ENCODE measurements around the gene TOLLIP. TPM values are rescaled to one million over a fixed set of nuclear protein-coding genes. Genes with fewer than 3 reads are reported as not detected.

Gene TOLLIP
- total and polyA plus RNA-seq, 9 of the 15 experiments (the other 6 are each of a cell fraction or from before 2014, with no cell fraction given): 0.23 to 22.8 (median 7.1) TPM

DNA sequence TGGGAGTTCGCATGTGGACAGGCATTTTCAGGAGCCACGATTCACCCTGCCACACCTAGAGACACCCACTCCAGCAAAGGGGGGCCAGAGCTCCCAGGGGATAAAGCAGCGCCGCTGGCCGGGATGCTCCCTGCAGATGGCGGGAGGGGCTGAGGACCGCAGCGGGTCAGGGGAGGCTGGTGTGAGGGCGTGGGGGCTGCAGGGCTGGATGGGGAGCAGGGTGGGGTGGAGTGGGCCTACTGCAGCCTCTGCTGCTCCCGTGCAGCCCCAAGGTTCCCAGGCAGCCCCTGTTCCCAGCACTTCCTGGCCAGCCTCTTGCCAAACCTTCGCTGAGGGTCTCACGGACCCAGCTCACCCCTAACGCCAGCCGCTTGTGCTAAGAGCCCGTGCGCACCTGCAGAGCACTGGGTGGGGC, 73.5 kb downstream of the TOLLIP start (continued):
- TF ChIP-seq KAT2B (IDR thresholded peaks at IDR 0.05; ENCODE audit: low read depth, low read length) (no peak), HMG20A (CRISPR knock-in tag; conservative IDR thresholded peaks at IDR 0.05) (no peak), HLTF (IDR thresholded peaks at IDR 0.05) (no peak)
- TF ChIP-seq, protein P1, sequence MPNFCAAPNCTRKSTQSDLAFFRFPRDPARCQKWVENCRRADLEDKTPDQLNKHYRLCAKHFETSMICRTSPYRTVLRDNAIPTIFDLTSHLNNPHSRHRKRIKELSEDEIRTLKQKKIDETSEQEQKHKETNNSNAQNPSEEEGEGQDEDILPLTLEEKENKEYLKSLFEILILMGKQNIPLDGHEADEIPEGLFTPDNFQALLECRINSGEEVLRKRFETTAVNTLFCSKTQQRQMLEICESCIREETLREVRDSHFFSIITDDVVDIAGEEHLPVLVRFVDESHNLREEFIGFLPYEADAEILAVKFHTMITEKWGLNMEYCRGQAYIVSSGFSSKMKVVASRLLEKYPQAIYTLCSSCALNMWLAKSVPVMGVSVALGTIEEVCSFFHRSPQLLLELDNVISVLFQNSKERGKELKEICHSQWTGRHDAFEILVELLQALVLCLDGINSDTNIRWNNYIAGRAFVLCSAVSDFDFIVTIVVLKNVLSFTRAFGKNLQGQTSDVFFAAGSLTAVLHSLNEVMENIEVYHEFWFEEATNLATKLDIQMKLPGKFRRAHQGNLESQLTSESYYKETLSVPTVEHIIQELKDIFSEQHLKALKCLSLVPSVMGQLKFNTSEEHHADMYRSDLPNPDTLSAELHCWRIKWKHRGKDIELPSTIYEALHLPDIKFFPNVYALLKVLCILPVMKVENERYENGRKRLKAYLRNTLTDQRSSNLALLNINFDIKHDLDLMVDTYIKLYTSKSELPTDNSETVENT (CRISPR knock-in tag; IDR thresholded peaks at IDR 0.05): no peak
- TF ChIP-seq, protein P2, sequence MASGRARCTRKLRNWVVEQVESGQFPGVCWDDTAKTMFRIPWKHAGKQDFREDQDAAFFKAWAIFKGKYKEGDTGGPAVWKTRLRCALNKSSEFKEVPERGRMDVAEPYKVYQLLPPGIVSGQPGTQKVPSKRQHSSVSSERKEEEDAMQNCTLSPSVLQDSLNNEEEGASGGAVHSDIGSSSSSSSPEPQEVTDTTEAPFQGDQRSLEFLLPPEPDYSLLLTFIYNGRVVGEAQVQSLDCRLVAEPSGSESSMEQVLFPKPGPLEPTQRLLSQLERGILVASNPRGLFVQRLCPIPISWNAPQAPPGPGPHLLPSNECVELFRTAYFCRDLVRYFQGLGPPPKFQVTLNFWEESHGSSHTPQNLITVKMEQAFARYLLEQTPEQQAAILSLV (tag; IDR thresholded peaks at IDR 0.05): no peak

DNA sequence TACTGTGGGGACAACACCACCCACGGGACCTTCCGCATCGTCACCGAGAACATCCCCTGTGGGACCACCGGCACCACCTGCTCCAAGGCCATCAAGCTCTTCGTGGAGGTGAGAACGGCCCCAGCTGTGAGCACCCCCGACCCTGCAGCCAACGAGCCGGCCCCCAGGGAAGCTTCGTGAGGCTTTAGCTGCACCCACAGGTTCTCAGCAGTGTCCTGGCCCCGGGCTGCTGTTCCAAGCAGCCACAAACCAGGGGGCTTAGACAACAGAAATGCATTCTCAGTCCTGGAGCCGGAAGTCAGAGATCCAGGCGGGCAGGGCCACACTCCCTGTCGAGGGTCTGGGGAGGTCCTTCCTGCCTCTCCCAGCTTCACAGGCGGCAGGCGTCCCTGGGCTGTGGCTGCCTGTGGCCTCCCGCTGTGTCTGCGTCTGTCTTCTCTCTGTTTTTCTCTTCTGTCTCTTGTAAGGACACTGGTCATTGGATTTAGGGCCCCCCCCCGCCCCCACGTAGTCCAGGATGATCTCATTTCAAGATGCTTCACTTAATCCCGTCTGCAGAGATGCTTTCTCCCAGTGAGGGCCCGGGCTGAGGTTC, 74.0 kb downstream of the TOLLIP start:
- intact Hi-C loops (cut with micrococcal nuclease): no loop called here
- no peak for DNase-seq (ENCODE audit: extremely low read depth in 1 of 4, low spot score in 3 of 4)
- CTCF ChIA-PET (ENCODE audit: low intra/inter-chr PET ratio): no interaction called here

More for the DNA sequence above, 74.0 kb downstream of the TOLLIP start:
- no peaks in the 10 kb centered on the region for H3K9me1 ChIP-seq (ENCODE audit: control insufficient read depth, insufficient read depth, low read length)
- no peaks in the 10 kb centered on the region for H3K9me3 ChIP-seq (replicated peaks; ENCODE audit: control insufficient read depth, insufficient read depth, low read depth, low read length)
- no peak overlapping the region for H3K9ac ChIP-seq (ENCODE audit: insufficient read depth in 1 of 2, low read depth in 2 of 2, low read length in 2 of 2)
- no peaks in the 10 kb centered on the region for H3K36me3 ChIP-seq (ENCODE audit: control insufficient read depth, insufficient read depth, low read length)
- 2% methylated on average over 21 of the region's 23 CpGs for WGBS (ENCODE audit: insufficient coverage, low coverage, missing lambda C conversion rate)
- H3K27me3 ChIP-seq (ENCODE audit: control insufficient read depth in 2 of 2, insufficient read depth in 2 of 2, low read length in 2 of 2): peaks cover 0 to 60% of the 10 kb centered on the region in 2 experiments; a peak in 2 of 5 replicates
- H3K4me2 ChIP-seq (ENCODE audit: insufficient read depth, low read length): no peak overlapping the region
- no peak overlapping the region for H3K4me3 ChIP-seq
- TF ChIP-seq PRMT5 (CRISPR knock-in tag; IDR thresholded peaks at IDR 0.05): no peak
- TF ChIP-seq TEAD2 (tag; IDR thresholded peaks at IDR 0.05): no peak
- no peak for TF ChIP-seq ZNF79 (CRISPR knock-in tag; IDR thresholded peaks at IDR 0.05; ENCODE audit: low read depth)
- TF ChIP-seq SIN3A (IDR thresholded peaks at IDR 0.05; ENCODE audit: borderline replicate concordance in 2 of 2, control insufficient read depth in 1 of 2, low read depth in 2 of 2, low read length in 2 of 2): no peak
- TF ChIP-seq, protein P3, sequence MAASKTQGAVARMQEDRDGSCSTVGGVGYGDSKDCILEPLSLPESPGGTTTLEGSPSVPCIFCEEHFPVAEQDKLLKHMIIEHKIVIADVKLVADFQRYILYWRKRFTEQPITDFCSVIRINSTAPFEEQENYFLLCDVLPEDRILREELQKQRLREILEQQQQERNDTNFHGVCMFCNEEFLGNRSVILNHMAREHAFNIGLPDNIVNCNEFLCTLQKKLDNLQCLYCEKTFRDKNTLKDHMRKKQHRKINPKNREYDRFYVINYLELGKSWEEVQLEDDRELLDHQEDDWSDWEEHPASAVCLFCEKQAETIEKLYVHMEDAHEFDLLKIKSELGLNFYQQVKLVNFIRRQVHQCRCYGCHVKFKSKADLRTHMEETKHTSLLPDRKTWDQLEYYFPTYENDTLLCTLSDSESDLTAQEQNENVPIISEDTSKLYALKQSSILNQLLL (CRISPR knock-in tag; IDR thresholded peaks at IDR 0.05; ENCODE audit: borderline replicate concordance): no peak
- TF ChIP-seq GABPB1 (CRISPR knock-in tag; IDR thresholded peaks at IDR 0.05): no peak
- TF ChIP-seq, protein P4, sequence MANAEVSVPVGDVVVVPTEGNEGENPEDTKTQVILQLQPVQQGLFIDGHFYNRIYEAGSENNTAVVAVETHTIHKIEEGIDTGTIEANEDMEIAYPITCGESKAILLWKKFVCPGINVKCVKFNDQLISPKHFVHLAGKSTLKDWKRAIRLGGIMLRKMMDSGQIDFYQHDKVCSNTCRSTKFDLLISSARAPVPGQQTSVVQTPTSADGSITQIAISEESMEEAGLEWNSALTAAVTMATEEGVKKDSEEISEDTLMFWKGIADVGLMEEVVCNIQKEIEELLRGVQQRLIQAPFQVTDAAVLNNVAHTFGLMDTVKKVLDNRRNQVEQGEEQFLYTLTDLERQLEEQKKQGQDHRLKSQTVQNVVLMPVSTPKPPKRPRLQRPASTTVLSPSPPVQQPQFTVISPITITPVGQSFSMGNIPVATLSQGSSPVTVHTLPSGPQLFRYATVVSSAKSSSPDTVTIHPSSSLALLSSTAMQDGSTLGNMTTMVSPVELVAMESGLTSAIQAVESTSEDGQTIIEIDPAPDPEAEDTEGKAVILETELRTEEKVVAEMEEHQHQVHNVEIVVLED (CRISPR knock-in tag; IDR thresholded peaks at IDR 0.05): no peak
- TF ChIP-seq, protein P5, sequence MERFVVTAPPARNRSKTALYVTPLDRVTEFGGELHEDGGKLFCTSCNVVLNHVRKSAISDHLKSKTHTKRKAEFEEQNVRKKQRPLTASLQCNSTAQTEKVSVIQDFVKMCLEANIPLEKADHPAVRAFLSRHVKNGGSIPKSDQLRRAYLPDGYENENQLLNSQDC (CRISPR knock-in tag; IDR thresholded peaks at IDR 0.05): no peak
- no peak for TF ChIP-seq TBP (optimal IDR thresholded peaks at IDR 0.05; ENCODE audit: low read depth, low read length)
- H3K4me1 ChIP-seq (replicated peaks in 1 of 2; ENCODE audit: control insufficient read depth in 2 of 2, insufficient read depth in 2 of 2, low read length in 2 of 2): peaks cover 0 to 41% of the 10 kb centered on the region in 2 experiments; a peak in 2 of 5 replicates
- no TSS peak for BruUV-seq (replicated peaks)
- no peak overlapping the region for H2AFZ ChIP-seq (ENCODE audit: low read depth, low read length)
- in situ Hi-C loops (cut with MboI): no loop called here
- peaks cover 17% of the 10 kb centered on the region; the same call in 1 of the 2 replicates for H4K20me1 ChIP-seq (replicated peaks; ENCODE audit: control insufficient read depth, insufficient read depth, low read length)
- no peak overlapping the region for H3K27ac ChIP-seq (ENCODE audit: extremely low read depth, low read depth, low read length)
- ATAC-seq (no peak), FAIRE-seq (no peak)
- POLR2A ChIA-PET: no interaction called here
- no peaks in the 10 kb centered on the region for H3K79me2 ChIP-seq (ENCODE audit: control insufficient read depth, insufficient read depth, low read length)

Measured in K562 (cell line).